BLaER1 (cell line): ENCODE data around the gene FAM174A.

Experiments
- H3K27ac ChIP-seq: shearing (Covaris generic); formaldehyde crosslinking; 2 replicates; pipeline ENCODE4 v1.8.1; 2022
- H3K27me3 ChIP-seq: shearing (Covaris generic); formaldehyde crosslinking; 2 replicates; pipeline ENCODE4 v1.8.1; 2022
- H3K36me3 ChIP-seq: shearing (Covaris generic); formaldehyde crosslinking; 2 replicates; pipeline ENCODE4 v1.8.1; 2022
- H3K4me1 ChIP-seq: shearing (Covaris generic); formaldehyde crosslinking; 2 replicates; pipeline ENCODE4 v1.8.1; 2022
- H3K4me2 ChIP-seq: shearing (Covaris generic); formaldehyde crosslinking; 2 replicates; pipeline ENCODE4 v1.8.1; 2022
- H3K4me3 ChIP-seq: shearing (Covaris generic); formaldehyde crosslinking; 2 replicates; pipeline ENCODE4 v1.8.1; 2022
- H3K9ac ChIP-seq: shearing (Covaris generic); formaldehyde crosslinking; 2 replicates; pipeline ENCODE4 v1.8.1; 2022
- H3K9me3 ChIP-seq: shearing (Covaris generic); formaldehyde crosslinking; 2 replicates; pipeline ENCODE4 v1.8.1; 2022
- H4K20me1 ChIP-seq: shearing (Covaris generic); formaldehyde crosslinking; 2 replicates; pipeline ENCODE4 v1.8.1; 2022
- Cebpa-rat ChIP-seq: shearing (Covaris generic); IDR thresholded peaks from 2 replicates; pipeline ENCODE4 v1.8.1; 2022

FAM174A gene

GRCh38 chr5:100566382-100567141 lies 31.4 kb downstream of the FAM174A start:
- no peaks in the 10 kb centered on the region for H4K20me1 ChIP-seq
- H3K4me3 ChIP-seq: no peak overlapping the region
- TF ChIP-seq Cebpa-rat: no peak
- H3K27me3 ChIP-seq: no peaks in the 10 kb centered on the region
- no peak overlapping the region for H3K9ac ChIP-seq
- H3K36me3 ChIP-seq: no peaks in the 10 kb centered on the region; the same call in 1 of the 2 replicates
- no peaks in the 10 kb centered on the region for H3K9me3 ChIP-seq
- H3K4me2 ChIP-seq: no peak overlapping the region
- no peak overlapping the region for H3K27ac ChIP-seq
- no peaks in the 10 kb centered on the region for H3K4me1 ChIP-seq

GRCh38 chr5:100574716-100575115 lies 39.5 kb downstream of the FAM174A start:
- H3K4me3 ChIP-seq: no peak overlapping the region
- peaks cover 5% of the 10 kb centered on the region; the same call in 1 of the 2 replicates for H3K36me3 ChIP-seq
- no peak for TF ChIP-seq Cebpa-rat
- H3K9me3 ChIP-seq: no peaks in the 10 kb centered on the region
- no peaks in the 10 kb centered on the region for H3K27me3 ChIP-seq
- no peaks in the 10 kb centered on the region for H4K20me1 ChIP-seq
- H3K9ac ChIP-seq: no peak overlapping the region
- H3K27ac ChIP-seq: no peak overlapping the region
- H3K4me1 ChIP-seq: no peaks in the 10 kb centered on the region
- no peak overlapping the region for H3K4me2 ChIP-seq

GRCh38 chr5:100575815-100576214 lies 40.6 kb downstream of the FAM174A start:
- H3K9me3 ChIP-seq: no peaks in the 10 kb centered on the region
- no peak overlapping the region for H3K4me3 ChIP-seq
- no peaks in the 10 kb centered on the region for H3K27me3 ChIP-seq
- peaks cover 10% of the 10 kb centered on the region; the same call in 1 of the 2 replicates for H3K36me3 ChIP-seq
- H3K4me2 ChIP-seq: no peak overlapping the region
- no peak overlapping the region for H3K9ac ChIP-seq
- H3K4me1 ChIP-seq: no peaks in the 10 kb centered on the region
- no peaks in the 10 kb centered on the region for H4K20me1 ChIP-seq
- no peak for TF ChIP-seq Cebpa-rat
- H3K27ac ChIP-seq: no peak overlapping the region

- Histone ChIP-seq H4K20me1 (no peaks in the 10 kb centered on the region), H3K36me3 (peaks cover 15% of the 10 kb centered on the region; the same call in 1 of the 2 replicates), H3K9me3 (no peaks in the 10 kb centered on the region), H3K4me2 (no peak overlapping the region), H3K4me1 (no peaks in the 10 kb centered on the region), H3K27me3 (no peaks in the 10 kb centered on the region), H3K27ac (no peak overlapping the region), H3K9ac (no peak overlapping the region), H3K4me3 (no peak overlapping the region)
- no peak for TF ChIP-seq Cebpa-rat
Observed at GRCh38 chr5:100576217-100576751, 41.1 kb downstream of the FAM174A start.

DNA sequence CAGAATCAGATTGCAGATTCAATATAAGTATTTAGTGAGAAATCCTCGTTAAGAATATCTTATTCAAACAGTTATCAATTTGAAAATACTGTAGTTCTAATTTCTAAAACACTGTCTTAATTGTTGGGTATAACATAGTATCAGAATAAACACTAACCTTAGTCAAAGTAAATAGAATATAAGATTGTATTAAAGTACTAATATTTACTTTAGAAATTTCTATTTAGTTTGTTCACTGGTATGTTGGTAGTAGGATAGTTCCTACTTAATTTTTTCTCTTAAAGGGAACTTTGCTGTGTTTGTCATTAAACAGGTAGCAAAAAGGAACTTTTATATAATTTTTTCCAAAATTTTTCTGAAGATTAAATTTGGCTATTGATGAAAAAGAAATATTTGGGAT lies 42.3 kb downstream of the FAM174A start:
- Histone ChIP-seq H3K4me2 (no peak overlapping the region), H3K36me3 (peaks cover 18% of the 10 kb centered on the region; the same call in 1 of the 2 replicates), H3K9ac (no peak overlapping the region), H3K9me3 (no peaks in the 10 kb centered on the region), H3K4me3 (no peak overlapping the region), H3K27ac (no peak overlapping the region), H4K20me1 (no peaks in the 10 kb centered on the region), H3K27me3 (no peaks in the 10 kb centered on the region), H3K4me1 (no peaks in the 10 kb centered on the region)
- TF ChIP-seq Cebpa-rat: no peak

DNA sequence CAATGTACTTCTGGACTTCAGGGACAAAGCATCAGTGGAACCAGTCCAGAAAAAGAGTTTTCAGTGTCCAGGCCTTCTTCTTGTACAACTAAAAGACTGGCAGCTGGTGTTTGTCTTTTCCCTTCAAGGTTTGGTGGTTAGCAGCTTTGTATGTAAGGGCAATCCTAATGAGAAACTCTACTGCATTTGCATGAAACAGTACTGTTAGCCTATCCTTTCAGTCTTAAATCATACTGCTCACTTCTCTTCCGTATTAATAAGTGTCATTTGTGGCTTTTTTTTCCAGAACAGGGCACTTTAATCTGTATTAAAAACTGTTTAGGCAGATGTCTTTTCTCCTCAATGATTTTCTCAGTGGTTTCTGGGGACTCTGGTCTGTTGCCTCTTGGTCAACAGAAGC lies 48.9 kb downstream of the FAM174A start:
- TF ChIP-seq Cebpa-rat: no peak
- no peak overlapping the region; the same call in 1 of the 2 replicates for H3K4me2 ChIP-seq
- 0 out of 2 replicates have a peak overlapping the region, but pooled peaks have one; percentile 26 for H3K27ac ChIP-seq

GRCh38 chr5:100584889-100585288 lies 49.7 kb downstream of the FAM174A start:
- no peak overlapping the region for H3K4me2 ChIP-seq
- no peaks in the 10 kb centered on the region for H3K9me3 ChIP-seq
- H4K20me1 ChIP-seq: no peaks in the 10 kb centered on the region
- TF ChIP-seq Cebpa-rat: no peak
- no peak overlapping the region for H3K27ac ChIP-seq
- H3K36me3 ChIP-seq: peaks cover 14% of the 10 kb centered on the region; the same call in 1 of the 2 replicates
- H3K9ac ChIP-seq: no peak overlapping the region
- H3K4me3 ChIP-seq: no peak overlapping the region
- H3K4me1 ChIP-seq: peaks cover 14% of the 10 kb centered on the region
- no peaks in the 10 kb centered on the region for H3K27me3 ChIP-seq

More for the DNA sequence above, 48.9 kb downstream of the FAM174A start:
- peaks cover 18% of the 10 kb centered on the region; the same call in 1 of the 2 replicates for H3K36me3 ChIP-seq
- H4K20me1 ChIP-seq: no peaks in the 10 kb centered on the region
- no peak overlapping the region for H3K4me3 ChIP-seq
- H3K9me3 ChIP-seq: no peaks in the 10 kb centered on the region
- no peaks in the 10 kb centered on the region for H3K27me3 ChIP-seq
- peaks cover 14% of the 10 kb centered on the region for H3K4me1 ChIP-seq
- no peak overlapping the region for H3K9ac ChIP-seq

DNA sequence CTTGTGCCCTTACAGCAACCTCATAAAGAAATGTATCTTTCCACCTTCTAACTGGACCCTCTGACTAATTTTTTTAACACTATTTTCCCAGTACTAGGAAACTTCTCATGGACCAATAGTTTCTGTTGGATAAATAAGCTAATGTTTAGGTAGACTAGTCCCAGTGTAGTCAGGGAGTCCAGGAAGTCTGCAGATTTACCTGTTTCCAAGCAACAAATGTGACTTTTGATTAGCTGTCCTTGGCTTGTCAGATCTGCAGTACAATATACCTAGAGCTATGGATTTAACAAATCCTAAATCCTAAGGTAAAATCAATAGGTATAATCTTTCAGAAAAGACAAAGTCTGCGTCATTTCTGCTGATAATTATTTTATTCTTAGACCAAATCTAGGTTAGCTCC lies 55.7 kb downstream of the FAM174A start:
- no peaks in the 10 kb centered on the region for H3K27me3 ChIP-seq
- no peak overlapping the region for H3K4me3 ChIP-seq
- no peak for TF ChIP-seq Cebpa-rat
- H3K4me1 ChIP-seq: no peaks in the 10 kb centered on the region
- no peak overlapping the region for H3K4me2 ChIP-seq
- no peaks in the 10 kb centered on the region for H3K36me3 ChIP-seq
- no peaks in the 10 kb centered on the region for H4K20me1 ChIP-seq
- H3K9ac ChIP-seq: no peak overlapping the region
- H3K27ac ChIP-seq: no peak overlapping the region
- no peaks in the 10 kb centered on the region for H3K9me3 ChIP-seq

DNA sequence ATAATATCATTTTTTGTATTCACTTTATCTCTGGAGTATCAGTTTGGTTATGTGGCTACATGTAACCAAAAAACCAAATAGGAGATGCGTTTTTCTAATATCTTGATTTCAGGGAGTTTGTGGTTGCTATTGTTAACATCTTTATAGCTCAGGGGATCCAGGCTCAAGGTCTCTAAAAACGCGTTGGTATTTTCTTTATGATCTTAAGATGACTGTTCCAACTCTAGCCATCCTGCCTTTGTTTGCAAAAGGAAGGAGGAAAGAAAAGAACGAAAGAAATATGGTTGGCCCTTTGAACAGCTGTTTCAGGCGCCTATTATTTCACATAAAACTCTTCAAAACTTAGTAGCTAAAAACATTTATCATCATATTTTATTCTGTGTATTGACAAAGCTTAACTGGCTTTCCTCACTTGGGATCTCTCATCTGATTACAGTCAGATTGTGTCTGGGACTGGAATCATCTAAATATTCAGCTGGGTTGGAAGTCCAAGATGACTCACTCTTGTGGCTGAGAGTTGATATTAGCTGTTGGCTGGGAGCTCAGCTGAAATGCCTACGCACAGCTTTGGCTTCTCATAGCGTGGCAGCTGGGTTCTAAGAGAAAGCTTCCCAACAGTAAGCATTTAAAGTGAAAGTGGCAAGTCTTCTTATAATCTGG lies 60.1 kb downstream of the FAM174A start:
- H3K27ac ChIP-seq: no peak overlapping the region
- no peak overlapping the region for H3K4me2 ChIP-seq
- H4K20me1 ChIP-seq: no peaks in the 10 kb centered on the region
- H3K27me3 ChIP-seq: no peaks in the 10 kb centered on the region
- no peak overlapping the region for H3K9ac ChIP-seq
- no peaks in the 10 kb centered on the region for H3K9me3 ChIP-seq
- no peaks in the 10 kb centered on the region for H3K4me1 ChIP-seq
- no peaks in the 10 kb centered on the region for H3K36me3 ChIP-seq
- TF ChIP-seq Cebpa-rat: no peak
- no peak overlapping the region for H3K4me3 ChIP-seq

GRCh38 chr5:100595812-100596173 lies 60.6 kb downstream of the FAM174A start:
- Histone ChIP-seq H3K4me2 (no peak overlapping the region), H4K20me1 (no peaks in the 10 kb centered on the region), H3K27ac (no peak overlapping the region), H3K4me1 (no peaks in the 10 kb centered on the region), H3K4me3 (no peak overlapping the region), H3K9me3 (no peaks in the 10 kb centered on the region), H3K27me3 (no peaks in the 10 kb centered on the region), H3K36me3 (no peaks in the 10 kb centered on the region), H3K9ac (no peak overlapping the region)
- no peak for TF ChIP-seq Cebpa-rat
